ENCODE results near the gene ERC2.

ERC2 gene

DNA sequence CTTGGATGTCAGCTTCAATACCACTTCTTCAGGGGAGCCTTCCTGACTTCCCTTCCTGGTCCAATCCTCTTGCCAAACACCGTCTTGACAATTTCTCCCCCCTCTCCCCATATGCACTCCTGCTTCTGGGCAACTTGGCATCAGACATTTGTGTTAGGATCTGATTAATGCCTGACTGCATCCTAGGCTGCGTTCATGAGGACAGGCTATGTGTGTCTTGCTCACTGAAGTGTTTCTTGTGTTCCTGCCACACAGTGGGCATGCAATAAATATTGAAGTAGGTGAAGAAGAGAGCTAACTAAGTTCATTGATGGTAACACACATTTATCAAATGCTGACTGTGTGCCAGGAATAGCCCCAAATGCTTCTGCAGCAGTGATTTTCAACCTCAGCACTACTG is 944.8 kb downstream of the ERC2 start:
- DNase-seq (ENCODE audit: low read depth): no peak

GRCh38 chr3:55521738-55522421 is 946.4 kb downstream of the ERC2 start:
- no peak for DNase-seq (ENCODE audit: low read depth)

GRCh38 chr3:55521064-55521737 is 947.1 kb downstream of the ERC2 start:
- DNase-seq (ENCODE audit: low read depth): no peak

DNA sequence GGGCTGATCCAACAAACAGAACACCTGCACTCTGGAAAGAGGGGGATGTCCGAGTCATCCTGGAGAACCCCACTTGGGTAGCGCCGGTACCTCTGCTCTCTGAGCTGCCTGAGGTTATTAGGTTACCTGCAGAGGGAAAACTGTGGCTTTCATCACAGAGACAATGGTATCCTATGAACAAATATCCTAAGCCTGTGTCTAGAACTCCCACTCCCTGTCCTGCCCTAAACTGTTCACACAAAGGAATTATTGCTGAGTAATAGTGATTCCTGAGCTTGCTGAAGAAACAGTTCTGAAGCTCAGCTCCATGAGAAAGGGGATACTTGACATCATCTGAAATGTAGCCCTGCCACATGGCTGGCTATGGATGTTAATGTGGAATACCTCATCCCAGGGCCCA is 949.2 kb downstream of the ERC2 start:
- DNase-seq (ENCODE audit: low read depth): no peak

DNA sequence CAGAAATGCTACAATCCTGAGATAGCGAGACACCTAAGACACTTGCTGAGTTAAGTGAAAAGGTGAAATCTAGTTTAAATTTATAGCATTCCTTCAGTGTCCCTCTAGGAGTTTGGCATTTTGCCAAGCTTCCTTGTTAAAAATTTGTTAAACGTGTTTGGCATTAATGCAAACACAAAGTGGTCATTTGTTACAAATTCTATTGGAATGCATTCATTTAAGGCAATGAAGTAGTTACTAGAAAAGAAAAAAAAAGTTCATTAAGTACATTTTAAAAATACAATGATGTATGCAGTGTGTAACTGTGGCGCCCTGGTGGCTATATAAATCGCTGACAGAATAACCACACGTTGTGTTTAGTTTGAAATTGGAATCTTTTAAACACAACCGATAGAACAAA is 949.8 kb downstream of the ERC2 start:
- DNase-seq (ENCODE audit: low read depth): no peak

GRCh38 chr3:55516392-55517030 is 951.8 kb downstream of the ERC2 start:
- no peak for DNase-seq (ENCODE audit: low read depth)

- no peak for DNase-seq (ENCODE audit: low read depth)
Measured at GRCh38 chr3:55515550-55516246, 952.6 kb downstream of the ERC2 start.

DNA sequence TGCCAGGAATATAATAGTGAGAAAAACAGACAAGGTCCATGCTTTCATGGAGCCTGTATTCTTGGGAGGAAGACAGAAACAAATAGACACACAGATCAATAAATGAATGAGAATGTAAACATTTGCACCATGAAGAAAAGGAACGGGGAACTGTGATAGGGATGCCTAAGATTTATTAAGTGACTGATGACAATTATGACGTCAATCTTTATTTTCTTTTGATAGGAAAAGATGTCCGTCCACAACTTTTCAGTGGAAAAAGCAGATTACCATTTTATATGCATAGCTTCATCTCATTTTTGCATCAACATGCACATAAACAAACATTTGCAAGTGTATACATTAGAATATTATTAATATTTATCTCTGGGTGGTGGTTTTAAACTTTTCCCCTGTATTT is 953.3 kb downstream of the ERC2 start:
- no peak for DNase-seq (ENCODE audit: low read depth)

GRCh38 chr3:55512571-55513343 is 955.5 kb downstream of the ERC2 start:
- DNase-seq (ENCODE audit: low read depth): no peak

GRCh38 chr3:55511895-55512570 is 956.2 kb downstream of the ERC2 start:
- DNase-seq (ENCODE audit: low read depth): peak; percentile 47

DNA sequence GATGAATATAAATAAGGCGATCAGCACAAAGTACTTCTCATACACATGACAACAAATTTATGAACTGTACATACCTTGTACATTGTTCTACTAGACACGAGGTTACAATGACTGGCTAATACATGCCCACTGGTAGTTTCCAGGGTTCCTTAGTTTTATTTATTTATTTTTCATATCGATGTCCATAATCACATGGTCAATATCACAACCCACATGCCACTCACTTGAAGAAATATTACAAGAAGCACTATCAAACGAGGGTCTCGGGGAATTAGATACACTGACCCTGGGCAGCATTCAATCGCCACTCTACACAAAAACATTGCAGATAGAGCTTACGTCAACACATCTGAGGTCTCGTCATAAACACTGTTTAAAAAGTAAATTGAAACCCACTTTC is 959.9 kb downstream of the ERC2 start:
- DNase-seq (ENCODE audit: low read depth): no peak

GRCh38 chr3:55507808-55508207 is 960.5 kb downstream of the ERC2 start:
- DNase-seq (ENCODE audit: low read depth): no peak

DNA sequence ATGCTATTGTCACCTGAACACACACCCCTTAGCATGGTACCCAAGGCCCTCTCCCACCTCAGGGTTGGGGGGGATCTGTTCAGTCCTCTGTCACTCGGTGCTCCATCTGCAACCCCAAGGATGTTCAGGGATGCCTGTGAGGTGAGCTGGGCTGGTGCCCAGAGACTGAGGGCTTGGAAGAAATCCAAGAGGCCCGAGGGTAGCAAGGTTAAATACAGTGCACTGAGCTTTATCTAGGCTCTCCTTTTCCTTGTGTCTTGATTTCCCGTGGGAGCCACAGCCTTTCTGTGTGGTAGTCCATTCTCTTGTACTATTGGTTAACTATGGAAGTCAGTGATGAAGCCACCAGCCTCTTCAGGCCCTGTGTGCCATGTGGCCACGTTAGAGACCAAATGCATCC is 962.5 kb downstream of the ERC2 start:
- no peak for DNase-seq (ENCODE audit: low read depth)

DNA sequence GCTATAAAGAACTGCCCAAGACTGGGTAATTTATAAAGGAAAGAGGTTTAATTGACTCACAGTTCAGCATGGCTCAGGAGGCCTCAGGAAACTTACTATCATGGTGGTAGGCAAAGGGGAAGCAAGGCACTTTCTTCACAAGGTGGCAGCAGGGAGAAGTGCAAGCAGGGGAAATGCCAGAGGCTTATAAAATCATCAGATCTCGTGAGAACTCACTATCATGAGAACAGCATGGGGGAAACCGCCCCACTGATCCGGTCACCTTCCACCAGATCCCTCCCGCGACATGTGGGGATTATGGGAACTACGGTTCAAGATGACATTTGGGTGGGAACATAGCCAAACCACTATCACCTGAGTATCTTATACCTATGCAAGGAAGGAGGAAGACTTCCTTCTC is 963.2 kb downstream of the ERC2 start:
- DNase-seq (ENCODE audit: low read depth): peak; percentile 50

DNA sequence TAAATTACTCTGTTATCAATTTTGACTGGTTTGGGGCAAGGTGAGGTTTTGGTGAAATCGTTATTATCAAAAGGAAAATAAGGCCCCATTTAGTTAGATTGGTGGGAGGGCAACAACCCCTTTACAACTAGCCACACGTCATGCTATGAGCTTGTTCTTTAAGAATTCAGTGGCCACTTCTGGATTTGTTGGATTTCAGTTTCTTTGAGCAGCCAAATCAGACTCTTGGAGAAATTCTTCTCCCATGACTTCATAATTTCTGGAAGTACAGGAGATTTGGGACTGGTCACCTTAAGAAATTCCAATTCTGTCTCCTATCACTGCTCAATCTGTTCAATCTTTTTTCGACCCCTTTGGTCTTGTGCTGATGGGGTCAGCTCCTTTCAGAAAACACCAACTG is 966.4 kb downstream of the ERC2 start:
- DNase-seq (ENCODE audit: low read depth): peak; percentile 55

GRCh38 chr3:55500555-55501330 is 967.5 kb downstream of the ERC2 start:
- DNase-seq (ENCODE audit: low read depth): peak; percentile 66

DNA sequence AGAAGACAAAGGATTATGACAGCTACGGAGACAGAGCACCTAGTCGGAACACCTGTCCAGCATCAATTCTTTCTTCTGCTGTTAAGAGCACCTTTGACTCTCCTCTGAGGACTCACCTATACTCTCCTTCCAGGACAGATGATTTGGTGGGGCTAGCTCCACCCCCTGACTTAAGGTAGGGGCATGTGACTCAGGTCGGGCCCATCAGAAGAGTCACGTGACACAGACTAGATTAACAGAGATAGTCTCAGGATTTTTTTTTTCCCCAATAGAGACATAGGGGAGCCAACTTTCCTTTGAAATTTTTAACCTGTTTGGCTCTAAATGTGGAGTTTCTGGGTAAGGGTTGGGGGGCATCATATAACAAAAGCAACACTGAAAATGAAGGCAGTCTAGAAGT is 969.7 kb downstream of the ERC2 start:
- DNase-seq (ENCODE audit: low read depth): no peak

GRCh38 chr3:55497250-55497649 is 971.0 kb downstream of the ERC2 start:
- DNase-seq (ENCODE audit: low read depth): no peak

DNA sequence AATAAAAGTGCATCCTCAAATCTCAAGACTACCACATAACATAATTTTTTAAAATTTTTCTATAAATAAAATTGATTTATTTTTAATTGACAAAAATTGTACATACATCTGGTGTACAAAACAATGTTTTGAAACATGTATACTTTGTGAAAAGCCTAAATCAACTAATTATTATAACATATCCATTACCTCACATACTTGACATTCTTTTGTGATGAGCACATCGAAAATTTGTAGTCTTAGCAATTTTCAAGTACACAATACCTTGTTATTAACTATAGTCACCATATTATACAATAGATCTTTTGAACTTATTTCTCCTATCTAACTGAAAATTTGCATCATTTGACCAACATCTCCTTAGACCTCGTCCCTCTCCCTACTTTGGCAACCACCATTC is 973.3 kb downstream of the ERC2 start:
- DNase-seq (ENCODE audit: low read depth): no peak

DNA sequence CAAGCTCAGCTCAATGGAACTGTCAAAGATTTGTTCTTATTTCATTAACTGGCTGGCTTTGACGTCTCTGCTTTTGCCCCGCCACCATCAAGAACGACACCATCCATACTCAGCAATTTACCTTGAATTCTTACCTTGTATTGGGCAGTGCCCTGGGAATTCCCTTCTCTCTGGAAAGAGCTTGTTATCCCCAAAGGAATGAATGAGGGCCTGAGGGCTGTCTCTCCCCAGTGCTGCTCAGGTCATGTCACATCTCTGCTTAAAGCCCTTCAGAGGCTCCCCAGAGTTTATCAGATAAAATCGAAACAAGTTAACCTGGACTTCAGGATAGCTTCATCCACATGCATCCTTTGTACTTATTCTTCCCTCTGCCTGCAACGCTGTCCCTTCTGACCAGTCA is 975.3 kb downstream of the ERC2 start:
- no peak for DNase-seq (ENCODE audit: low read depth)
